ENCODE measurements around the gene PAX2.

PAX2 gene

GRCh38 chr10:100792574-100792973, 47.2 kb downstream of the PAX2 start:
- TF ChIP-seq POLR2AphosphoS5 (IDR thresholded peaks at IDR 0.05; ENCODE audit: low read depth, low read length): no peak
- no peak for TF ChIP-seq PAX5 (IDR thresholded peaks at IDR 0.05; ENCODE audit: insufficient read depth, low read length, severe bottlenecking)
- no peak for TF ChIP-seq SPI1 (IDR thresholded peaks at IDR 0.05; ENCODE audit: low read depth, low read length)
- no peak for TF ChIP-seq POLR2A (IDR thresholded peaks at IDR 0.05; ENCODE audit: low read depth, low read length)
- TF ChIP-seq TAF1 (IDR thresholded peaks at IDR 0.05; ENCODE audit: low read depth, low read length): no peak
- TF ChIP-seq POU2F2 (IDR thresholded peaks at IDR 0.05; ENCODE audit: low read depth, low read length): no peak
- FAIRE-seq (no peak), DNase-seq (ENCODE audit: insufficient read length, low spot score) (no peak)

- FAIRE-seq (no peak), DNase-seq (ENCODE audit: insufficient read length, low spot score) (no peak)
- TF ChIP-seq SPI1 (IDR thresholded peaks at IDR 0.05; ENCODE audit: low read depth, low read length) (no peak), POLR2A (IDR thresholded peaks at IDR 0.05; ENCODE audit: low read depth, low read length) (no peak), TAF1 (IDR thresholded peaks at IDR 0.05; ENCODE audit: low read depth, low read length) (no peak), POU2F2 (IDR thresholded peaks at IDR 0.05; ENCODE audit: low read depth, low read length) (no peak), POLR2AphosphoS5 (IDR thresholded peaks at IDR 0.05; ENCODE audit: low read depth, low read length) (no peak), PAX5 (IDR thresholded peaks at IDR 0.05; ENCODE audit: insufficient read depth, low read length, severe bottlenecking) (no peak)
Observed at GRCh38 chr10:100793055-100793454, 47.7 kb downstream of the PAX2 start.

GRCh38 chr10:100799881-100800280, 54.5 kb downstream of the PAX2 start:
- TF ChIP-seq PAX5 (IDR thresholded peaks at IDR 0.05; ENCODE audit: insufficient read depth, low read length, severe bottlenecking) (no peak), POLR2AphosphoS5 (IDR thresholded peaks at IDR 0.05; ENCODE audit: low read depth, low read length) (no peak), TAF1 (IDR thresholded peaks at IDR 0.05; ENCODE audit: low read depth, low read length) (no peak), POU2F2 (IDR thresholded peaks at IDR 0.05; ENCODE audit: low read depth, low read length) (no peak), SPI1 (IDR thresholded peaks at IDR 0.05; ENCODE audit: low read depth, low read length) (no peak), POLR2A (IDR thresholded peaks at IDR 0.05; ENCODE audit: low read depth, low read length) (no peak)
- FAIRE-seq (no peak), DNase-seq (ENCODE audit: insufficient read length, low spot score) (no peak)

- no peak for TF ChIP-seq POLR2A (IDR thresholded peaks at IDR 0.05; ENCODE audit: low read depth, low read length)
- TF ChIP-seq POLR2AphosphoS5 (IDR thresholded peaks at IDR 0.05; ENCODE audit: low read depth, low read length): no peak
- no peak for TF ChIP-seq TAF1 (IDR thresholded peaks at IDR 0.05; ENCODE audit: low read depth, low read length)
- no peak for TF ChIP-seq PAX5 (IDR thresholded peaks at IDR 0.05; ENCODE audit: insufficient read depth, low read length, severe bottlenecking)
- TF ChIP-seq SPI1 (IDR thresholded peaks at IDR 0.05; ENCODE audit: low read depth, low read length): no peak
- no peak for TF ChIP-seq POU2F2 (IDR thresholded peaks at IDR 0.05; ENCODE audit: low read depth, low read length)
- FAIRE-seq (no peak), DNase-seq (ENCODE audit: insufficient read length, low spot score) (no peak)
Observed at GRCh38 chr10:100800931-100801330, 55.5 kb downstream of the PAX2 start.

- TF ChIP-seq POLR2A (IDR thresholded peaks at IDR 0.05; ENCODE audit: low read depth, low read length) (no peak), POLR2AphosphoS5 (IDR thresholded peaks at IDR 0.05; ENCODE audit: low read depth, low read length) (no peak), TAF1 (IDR thresholded peaks at IDR 0.05; ENCODE audit: low read depth, low read length) (no peak), PAX5 (IDR thresholded peaks at IDR 0.05; ENCODE audit: insufficient read depth, low read length, severe bottlenecking) (no peak), SPI1 (IDR thresholded peaks at IDR 0.05; ENCODE audit: low read depth, low read length) (no peak)
- DNase-seq (ENCODE audit: insufficient read length, low spot score) (no peak), FAIRE-seq (no peak)
Observed at GRCh38 chr10:100802196-100802595, 56.8 kb downstream of the PAX2 start.

GRCh38 chr10:100802607-100803006, 57.2 kb downstream of the PAX2 start:
- no peak for FAIRE-seq
- no peak for DNase-seq (ENCODE audit: insufficient read length, low spot score)
- TF ChIP-seq POLR2A (IDR thresholded peaks at IDR 0.05; ENCODE audit: low read depth, low read length): no peak
- TF ChIP-seq TAF1 (IDR thresholded peaks at IDR 0.05; ENCODE audit: low read depth, low read length): no peak
- TF ChIP-seq POU2F2 (IDR thresholded peaks at IDR 0.05; ENCODE audit: low read depth, low read length): no peak
- TF ChIP-seq SPI1 (IDR thresholded peaks at IDR 0.05; ENCODE audit: low read depth, low read length): no peak
- no peak for TF ChIP-seq POLR2AphosphoS5 (IDR thresholded peaks at IDR 0.05; ENCODE audit: low read depth, low read length)
- no peak for TF ChIP-seq PAX5 (IDR thresholded peaks at IDR 0.05; ENCODE audit: insufficient read depth, low read length, severe bottlenecking)

- no peak for DNase-seq (ENCODE audit: insufficient read length, low spot score)
- no peak for TF ChIP-seq POLR2A (IDR thresholded peaks at IDR 0.05; ENCODE audit: low read depth, low read length)
- no peak for TF ChIP-seq POU2F2 (IDR thresholded peaks at IDR 0.05; ENCODE audit: low read depth, low read length)
- TF ChIP-seq POLR2AphosphoS5 (IDR thresholded peaks at IDR 0.05; ENCODE audit: low read depth, low read length): no peak
- TF ChIP-seq SPI1 (IDR thresholded peaks at IDR 0.05; ENCODE audit: low read depth, low read length): no peak
- TF ChIP-seq PAX5 (IDR thresholded peaks at IDR 0.05; ENCODE audit: insufficient read depth, low read length, severe bottlenecking): no peak
- no peak for TF ChIP-seq TAF1 (IDR thresholded peaks at IDR 0.05; ENCODE audit: low read depth, low read length)
- FAIRE-seq: no peak
Observed at GRCh38 chr10:100803492-100803891, 58.1 kb downstream of the PAX2 start.

- FAIRE-seq (no peak), DNase-seq (ENCODE audit: insufficient read length, low spot score) (no peak)
- TF ChIP-seq TAF1 (IDR thresholded peaks at IDR 0.05; ENCODE audit: low read depth, low read length) (no peak), POLR2AphosphoS5 (IDR thresholded peaks at IDR 0.05; ENCODE audit: low read depth, low read length) (no peak), SPI1 (IDR thresholded peaks at IDR 0.05; ENCODE audit: low read depth, low read length) (no peak), PAX5 (IDR thresholded peaks at IDR 0.05; ENCODE audit: insufficient read depth, low read length, severe bottlenecking) (no peak), POLR2A (IDR thresholded peaks at IDR 0.05; ENCODE audit: low read depth, low read length) (no peak), POU2F2 (IDR thresholded peaks at IDR 0.05; ENCODE audit: low read depth, low read length) (no peak)
Observed at GRCh38 chr10:100803908-100804307, 58.5 kb downstream of the PAX2 start.

GRCh38 chr10:100805543-100806355, 60.4 kb downstream of the PAX2 start:
- no peak for FAIRE-seq
- DNase-seq (ENCODE audit: insufficient read length, low spot score): no peak
- no peak for TF ChIP-seq POLR2AphosphoS5 (IDR thresholded peaks at IDR 0.05; ENCODE audit: low read depth, low read length)
- no peak for TF ChIP-seq TAF1 (IDR thresholded peaks at IDR 0.05; ENCODE audit: low read depth, low read length)
- TF ChIP-seq POLR2A (IDR thresholded peaks at IDR 0.05; ENCODE audit: low read depth, low read length): no peak
- TF ChIP-seq PAX5 (IDR thresholded peaks at IDR 0.05; ENCODE audit: insufficient read depth, low read length, severe bottlenecking): no peak
- no peak for TF ChIP-seq POU2F2 (IDR thresholded peaks at IDR 0.05; ENCODE audit: low read depth, low read length)
- TF ChIP-seq SPI1 (IDR thresholded peaks at IDR 0.05; ENCODE audit: low read depth, low read length): no peak
